Stimulated activated CD4-positive, alpha-beta T cell treated with anti-CD3 and anti-CD28 coated beads, TNF-alpha, amount 100 ng/mL, for 48 hours (primary cell): ENCODE data around the gene PLPP4.

Experiments used
- DNase-seq, 3 donors: peaks; one replicate each; pipeline ENCODE4 v3.0.0-alpha.2; 2020; ENCODE audit warnings: low read depth in 3 of 3

Gene PLPP4

GRCh38 chr10:120457431-120458172, 575 bp downstream of the PLPP4 start:
- no peak for DNase-seq

DNA sequence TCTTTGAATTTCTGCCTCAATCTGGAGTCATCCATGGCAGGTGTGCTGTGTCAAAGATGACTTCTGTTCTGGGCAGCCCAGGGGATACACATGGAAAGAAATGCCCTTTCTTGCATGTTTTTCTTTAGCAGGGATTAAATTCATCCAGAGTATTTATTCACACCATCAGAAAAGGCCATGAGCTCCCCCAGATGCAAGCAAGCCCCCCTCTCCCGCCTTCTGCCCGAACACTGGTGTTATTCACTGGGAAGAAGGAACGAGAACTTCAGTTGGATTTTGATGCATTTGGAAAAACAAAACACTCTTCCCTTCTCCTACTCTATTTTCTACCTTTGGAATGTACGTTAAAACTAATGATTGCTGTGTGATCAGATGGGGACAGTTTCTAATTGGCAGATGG, 1.4 kb downstream of the PLPP4 start:
- DNase-seq: no peak

- no peak for DNase-seq
Measured at GRCh38 chr10:120459185-120459584, 2.2 kb downstream of the PLPP4 start.

GRCh38 chr10:120460186-120460585, 3.2 kb downstream of the PLPP4 start:
- no peak for DNase-seq

DNA sequence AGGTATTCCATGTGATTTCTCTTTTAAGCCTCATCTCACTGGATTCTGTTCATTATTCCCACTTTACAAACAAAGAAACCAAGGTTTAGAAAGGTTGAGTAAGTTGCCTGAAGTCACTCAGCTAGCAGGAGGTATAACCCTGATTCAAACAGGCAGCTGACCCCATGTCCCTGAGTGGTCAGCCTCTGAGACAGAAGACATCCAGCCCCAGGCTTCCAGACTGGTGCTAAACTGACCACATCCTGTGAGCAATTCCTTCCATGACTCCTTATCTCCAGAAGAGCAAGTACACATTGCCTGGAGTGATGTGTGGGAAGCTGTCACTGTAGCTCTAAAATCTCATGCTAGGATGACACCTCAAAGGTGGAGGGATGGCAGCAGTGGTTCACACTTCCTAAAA, 3.7 kb downstream of the PLPP4 start:
- DNase-seq: no peak

- no peak for DNase-seq
Measured at GRCh38 chr10:120462018-120462682, 5.1 kb downstream of the PLPP4 start.

DNA sequence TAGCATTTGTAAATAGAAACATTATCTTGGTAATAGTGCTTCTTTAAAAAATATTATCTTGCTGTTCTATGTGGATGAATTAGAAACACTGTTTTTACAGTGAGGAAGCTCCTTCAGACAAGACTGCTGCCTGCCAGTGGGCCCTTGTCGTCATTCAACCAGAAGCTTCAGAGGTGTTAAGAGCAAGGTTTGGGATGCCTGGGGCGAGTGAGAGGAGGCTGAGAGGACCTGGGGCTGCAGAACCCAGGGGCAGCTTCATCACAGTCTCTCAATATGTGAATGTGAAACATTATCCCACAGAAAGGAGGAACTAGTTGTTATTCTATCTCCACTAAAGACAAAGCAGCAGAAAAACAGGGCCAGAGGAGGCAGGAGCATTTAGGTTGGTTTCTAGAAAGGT, 8.1 kb downstream of the PLPP4 start:
- no peak for DNase-seq

- DNase-seq: no peak
Measured at GRCh38 chr10:120466006-120466405, 9.0 kb downstream of the PLPP4 start.

DNA sequence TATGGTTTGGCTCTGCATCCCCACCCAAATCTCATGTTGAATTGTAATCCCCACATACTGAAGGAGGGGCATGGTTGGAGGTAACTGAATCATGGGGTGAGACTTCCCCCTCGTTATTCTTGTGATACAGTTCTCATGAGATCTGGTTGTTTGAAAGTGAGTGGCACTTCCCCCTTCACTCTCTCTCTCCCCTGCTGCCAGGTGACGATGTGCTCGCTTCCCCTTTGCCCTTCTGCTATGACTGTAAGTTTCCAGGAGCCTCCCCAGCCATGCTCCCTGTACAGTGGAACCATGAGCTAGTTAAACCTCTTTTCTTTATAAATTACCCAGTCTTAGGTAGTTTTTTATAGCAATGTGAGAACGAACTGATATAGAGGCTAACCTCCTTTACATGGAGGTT, 16.6 kb downstream of the PLPP4 start:
- no peak for DNase-seq

DNA sequence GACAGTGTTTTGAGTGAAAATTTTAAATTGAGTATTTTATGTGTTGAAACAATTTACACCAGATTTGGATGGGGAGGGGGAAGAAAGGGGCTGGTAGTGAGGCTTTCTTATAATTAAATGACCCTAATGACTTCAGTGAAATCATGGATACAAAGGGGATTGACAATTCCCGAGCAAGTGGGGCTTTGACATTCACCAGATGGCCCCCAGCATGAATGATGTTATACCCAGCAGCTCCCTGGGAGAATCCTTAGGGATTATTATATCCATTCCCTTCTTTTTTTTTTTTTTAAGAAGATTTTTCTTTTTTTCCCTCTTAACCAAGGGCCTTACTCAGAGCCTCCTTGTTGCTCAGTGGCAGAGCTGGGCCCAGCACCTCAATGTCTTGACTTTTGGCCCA, 17.9 kb downstream of the PLPP4 start:
- no peak for DNase-seq

- no peak for DNase-seq
Measured at GRCh38 chr10:120475844-120476791, 19.1 kb downstream of the PLPP4 start.

- no peak for DNase-seq
Measured at GRCh38 chr10:120477021-120477742, 20.2 kb downstream of the PLPP4 start.

- no peak for DNase-seq
Measured at GRCh38 chr10:120477743-120478141, 20.7 kb downstream of the PLPP4 start.

GRCh38 chr10:120478386-120478785, 21.4 kb downstream of the PLPP4 start:
- DNase-seq: no peak

GRCh38 chr10:120479506-120479905, 22.5 kb downstream of the PLPP4 start:
- DNase-seq: no peak

DNA sequence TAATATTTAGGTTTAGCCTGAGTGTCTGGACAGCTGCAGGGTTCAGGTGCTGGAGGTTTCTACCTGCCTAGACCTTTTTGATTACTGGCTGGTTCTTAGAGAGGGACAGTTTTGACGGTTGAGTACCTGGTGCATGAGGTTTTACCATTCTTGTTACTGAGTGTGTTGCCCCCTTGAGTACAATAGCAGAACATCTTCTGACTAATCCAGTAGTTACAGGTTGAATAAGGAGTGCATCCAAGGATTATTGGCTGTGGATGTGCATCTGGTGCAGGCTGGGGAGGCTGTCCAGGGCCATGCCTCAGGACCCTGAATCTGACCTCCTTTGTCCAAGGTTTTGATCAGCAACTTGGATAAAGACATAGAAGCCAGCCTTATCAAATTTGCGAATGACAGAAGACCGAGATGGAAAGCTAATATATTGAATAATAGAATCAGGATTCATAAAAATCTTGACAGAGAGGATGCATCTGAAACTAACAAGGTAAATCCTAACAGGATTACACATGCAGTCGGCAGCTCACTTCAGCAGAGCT, 23.1 kb downstream of the PLPP4 start:
- DNase-seq: no peak

DNA sequence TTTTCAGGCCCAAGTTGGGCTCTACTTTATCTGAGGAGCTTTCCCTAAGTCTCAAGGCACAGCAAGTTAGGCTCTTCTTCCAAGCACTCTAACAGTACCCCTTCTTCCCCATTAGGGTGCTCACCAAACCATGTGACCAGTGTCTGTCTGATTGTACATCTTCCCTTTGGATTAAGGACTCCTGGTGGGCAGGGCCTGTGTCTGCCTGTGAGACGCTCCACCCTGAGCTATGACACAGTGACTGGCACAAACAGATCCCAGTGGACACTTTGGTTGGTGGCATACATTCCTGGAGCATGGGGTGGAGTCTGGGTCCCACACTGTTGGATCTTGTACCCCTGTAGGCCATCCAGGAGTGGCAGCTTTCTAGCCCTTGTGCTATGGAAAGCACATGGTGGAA, 23.8 kb downstream of the PLPP4 start:
- DNase-seq: no peak

DNA sequence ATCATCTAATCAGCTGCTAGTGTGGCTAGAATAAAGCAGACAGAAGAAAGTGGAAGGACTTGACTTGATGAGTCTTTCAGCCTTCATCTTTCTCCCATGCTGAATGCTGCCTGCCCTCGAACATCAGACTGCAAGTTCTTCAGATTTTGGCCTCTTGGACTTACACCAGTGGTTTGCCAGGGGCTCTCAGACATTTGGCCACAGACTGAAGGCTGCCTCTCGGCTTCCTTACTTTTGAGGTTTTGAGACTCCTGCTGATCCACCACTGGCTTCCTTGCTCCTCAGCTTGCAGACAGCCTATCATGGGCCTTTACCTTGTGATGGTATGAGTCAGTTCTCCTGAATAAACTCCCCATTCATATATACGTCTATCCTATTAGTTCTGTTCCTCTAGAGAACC, 26.0 kb downstream of the PLPP4 start:
- no peak for DNase-seq

- no peak for DNase-seq
Measured at GRCh38 chr10:120483651-120484301, 26.7 kb downstream of the PLPP4 start.

DNA sequence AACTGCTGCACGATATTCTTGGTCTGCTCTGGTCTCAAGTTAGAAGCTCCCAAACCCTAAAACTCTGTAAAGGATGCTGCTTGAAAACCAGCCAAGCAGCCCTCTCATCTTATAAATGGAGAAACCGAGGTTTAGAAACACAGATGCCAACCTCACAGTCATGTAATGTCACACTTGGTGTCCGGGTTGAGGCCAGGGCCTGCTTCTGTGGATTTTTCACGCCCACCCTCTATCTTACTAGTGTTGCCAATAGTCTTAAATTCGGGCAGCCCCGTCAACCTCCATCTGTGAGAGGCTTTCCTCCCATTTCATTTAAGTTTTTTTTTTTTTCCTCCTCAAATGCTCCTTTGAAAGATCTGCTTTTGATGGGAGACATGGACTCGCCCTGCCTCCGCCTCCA, 28.9 kb downstream of the PLPP4 start:
- DNase-seq: no peak

DNA sequence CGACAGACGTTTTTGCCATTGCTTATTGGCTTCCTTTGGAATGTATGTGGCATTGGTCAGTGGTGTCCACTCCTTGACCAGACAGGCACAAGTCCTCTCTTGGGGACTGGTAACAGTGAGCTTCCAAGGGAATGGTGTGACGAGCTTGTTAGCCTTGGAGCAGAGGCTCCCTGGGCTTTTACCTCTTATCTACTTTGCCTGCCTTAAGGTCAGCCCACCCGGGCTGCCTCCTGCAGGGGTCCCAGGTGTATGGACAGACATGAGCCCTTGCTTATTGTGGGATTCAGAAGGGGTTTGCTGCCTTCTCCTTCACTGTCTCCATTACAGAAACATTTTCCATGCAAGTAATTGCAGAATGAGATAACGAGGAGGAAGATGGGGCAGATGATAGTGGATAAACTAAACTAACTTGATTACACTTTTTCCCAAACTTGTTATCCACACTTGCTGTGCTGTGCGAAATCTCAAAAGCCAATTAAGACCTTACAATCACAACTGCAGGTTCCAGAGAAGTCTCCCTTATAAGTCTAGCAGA, 29.7 kb downstream of the PLPP4 start:
- no peak for DNase-seq
